HG02970 (cell line): ENCODE data around the gene CAPN15.

Source experiments
- ATAC-seq: cut with Tn5 transposase; IDR thresholded peaks from one replicate; pipeline ENCODE4 v1.9.1; 2021; ENCODE audit warnings: mild to moderate bottlenecking, moderate library complexity, moderate number of reproducible peaks; ENCODE audit not compliant: unreplicated experiment, low FRiP score

Gene CAPN15

GRCh38 chr16:524274-525040 lies 3.1 kb upstream of the CAPN15 start:
- ATAC-seq, result no peak

- no peak for ATAC-seq
Observed at GRCh38 chr16:525123-525519, 2.4 kb upstream of the CAPN15 start.

- ATAC-seq, result no peak
Observed at GRCh38 chr16:525520-526180, 1.9 kb upstream of the CAPN15 start.

GRCh38 chr16:526181-527014 lies 1.1 kb upstream of the CAPN15 start:
- ATAC-seq, result no peak

- ATAC-seq, result no peak
Observed at GRCh38 chr16:528111-529011, 849 bp downstream of the CAPN15 start.

GRCh38 chr16:529012-529575 lies 1.6 kb downstream of the CAPN15 start:
- ATAC-seq, result no peak

- ATAC-seq, result no peak
Observed at GRCh38 chr16:530111-530817, 2.8 kb downstream of the CAPN15 start.

- ATAC-seq, result no peak
Observed at GRCh38 chr16:531494-532125, 4.1 kb downstream of the CAPN15 start.

GRCh38 chr16:533391-534123 lies 6.0 kb downstream of the CAPN15 start:
- no peak for ATAC-seq

GRCh38 chr16:534135-534534 lies 6.6 kb downstream of the CAPN15 start:
- ATAC-seq, result no peak

- no peak for ATAC-seq
Observed at GRCh38 chr16:534856-535445, 7.4 kb downstream of the CAPN15 start.

GRCh38 chr16:535446-536405 lies 8.2 kb downstream of the CAPN15 start:
- no peak for ATAC-seq

- no peak for ATAC-seq
Observed at GRCh38 chr16:536746-537145, 9.2 kb downstream of the CAPN15 start.

- no peak for ATAC-seq
Observed at GRCh38 chr16:537415-538335, 10.2 kb downstream of the CAPN15 start.

- no peak for ATAC-seq
Observed at GRCh38 chr16:539901-540530, 12.5 kb downstream of the CAPN15 start.
